NCI-H128 (cell line): ENCODE results near the gene GNB1L.
"Not testable (repeated sequence)": the region's sequence is repeated elsewhere in the genome, so short reads cannot be mapped to it uniquely, and the experiment has no call there.

Source experiments
- DNase-seq: peaks from one replicate; lab custom pipeline; 2025; ENCODE audit not compliant: unreplicated experiment; lab: John Stamatoyannopoulos, UW

GNB1L gene

GRCh38 chr22:19799322-19800190 lies 55.1 kb downstream of the GNB1L start:
- DNase-seq, result no peak

GRCh38 chr22:19798891-19799293 lies 55.8 kb downstream of the GNB1L start:
- DNase-seq, result no peak

- DNase-seq, result no peak
Observed at GRCh38 chr22:19798003-19798665, 56.5 kb downstream of the GNB1L start.

GRCh38 chr22:19797086-19798002 lies 57.3 kb downstream of the GNB1L start:
- DNase-seq, result no peak

GRCh38 chr22:19796160-19796559 lies 58.5 kb downstream of the GNB1L start:
- no peak for DNase-seq

GRCh38 chr22:19795617-19796008 lies 59.1 kb downstream of the GNB1L start:
- no peak for DNase-seq

GRCh38 chr22:19793661-19794310 lies 60.9 kb downstream of the GNB1L start:
- no peak for DNase-seq

- no peak for DNase-seq
Observed at GRCh38 chr22:19793161-19793560, 61.5 kb downstream of the GNB1L start.

GRCh38 chr22:19792383-19792896 lies 62.2 kb downstream of the GNB1L start:
- not testable (repeated sequence) for DNase-seq

- no peak for DNase-seq
Observed at GRCh38 chr22:19791894-19792293, 62.8 kb downstream of the GNB1L start.

GRCh38 chr22:19791243-19791642 lies 63.4 kb downstream of the GNB1L start:
- DNase-seq, result no peak

GRCh38 chr22:19789828-19790227 lies 64.8 kb downstream of the GNB1L start:
- no peak for DNase-seq

GRCh38 chr22:19789406-19789805 lies 65.3 kb downstream of the GNB1L start:
- DNase-seq, result no peak

- no peak for DNase-seq
Observed at GRCh38 chr22:19788661-19789225, 65.9 kb downstream of the GNB1L start.

GRCh38 chr22:19787849-19788141 lies 66.9 kb downstream of the GNB1L start:
- no peak for DNase-seq

- DNase-seq, result no peak
Observed at GRCh38 chr22:19786959-19787848, 67.5 kb downstream of the GNB1L start.

GRCh38 chr22:19786264-19786585 lies 68.4 kb downstream of the GNB1L start:
- DNase-seq, result no peak

GRCh38 chr22:19785461-19786263 lies 69.0 kb downstream of the GNB1L start:
- no peak for DNase-seq
